Heart left ventricle (tissue), 13 donors: ENCODE measurements around the gene MGST3.

Experiments
- CTCF ChIP-seq, 12 donors: fragments of 200-600 bp; sonication (generic) in 4 of 12; IDR thresholded peaks; one replicate each; pipeline versions ENCODE4 v1.5.0 to v1.8.0; 2018 to 2022; ENCODE audit warnings: antibody characterized with exemption in 12 of 12, mild to moderate bottlenecking in 5 of 12
- POLR2A ChIP-seq, 2 donors: fragments of 450-650 bp; IDR thresholded peaks; one replicate each; pipeline ENCODE4 v1.6.1; 2017; ENCODE audit warnings: antibody characterized with exemption in 2 of 2, mild to moderate bottlenecking in 2 of 2, moderate library complexity in 2 of 2
- donor health status: ischemic (EF 13 %, LVEDD 7.1; RV severe dilation, severe dysfunction).
- donor health status: DM: no; HTN: yes; CAD: no.
- donor health status: DM: no; HTN: no; CAD: no.
- donor health status: ischemic (EF 25% LVEDD 6.9; RV normal size, moderate dysfunction).
- donor health status: ischemic (EF 25% LVEDD 5.7; RV mildly dilated, moderate dysfunction).
- donor health status: ischemic (EF 35%, LVEDD 5.7; RV mildly dilated, moderate dysfunction).
- donor health status: nonischemic (EF 11% LVEDD 7.7; RV severe dilation, severe dysfunction).
- donor health status: DM: yes; HTN: yes; CAD: no.
- donor health status: PGD.
- donor health status: ischemic (EF 29% LVEDD 5.4; RV normal size, mild dysfunction).
- donor health status: nonischemic (EF 23%, LVEDD 6.1; RV moderate dilation, normal function).

- TF ChIP-seq POLR2A (IDR thresholded peaks at IDR 0.05) (no peak), CTCF (IDR thresholded peaks at IDR 0.05) (no peak)
Measured at GRCh38 chr1:165698761-165699052, 67.7 kb downstream of the MGST3 start.
